SU-DHL-6 (cell line): Measurements from ENCODE around the gene ANKRD31.

Experiments used
- H2AFZ ChIP-seq: fragments of 200-600 bp; sonication (generic); 2 replicates; pipeline ENCODE4 v1.6.1; 2014; ENCODE audit warnings: low read depth, mild to moderate bottlenecking, moderate library complexity, mixed read lengths, antibody characterized with exemption, low read length; ENCODE audit not compliant: severe bottlenecking
- H3F3A ChIP-seq: fragments of 200-600 bp; shearing (Covaris generic); 2 replicates; pipeline ENCODE4 v1.6.0; 2016; ENCODE audit warnings: antibody characterized with exemption, mild to moderate bottlenecking; ENCODE audit not compliant: insufficient read depth
- H3K27ac ChIP-seq: fragments of 200-600 bp; sonication (generic); 2 replicates; pipeline ENCODE4 v1.5.1; 2016; ENCODE audit warnings: low read depth, mild to moderate bottlenecking, low read length, moderate library complexity, mixed read lengths
- H3K27me3 ChIP-seq: fragments of 200-600 bp; sonication (generic), shearing (Covaris generic); 2 replicates; pipeline ENCODE4 v1.6.0; 2014; ENCODE audit warnings: mild to moderate bottlenecking, low read length
- H3K36me3 ChIP-seq: fragments of 200-600 bp; sonication (generic); 2 replicates; pipeline ENCODE4 v1.6.1; 2014; ENCODE audit warnings: mild to moderate bottlenecking, low read length, mixed read lengths
- H3K4me2 ChIP-seq: fragments of 300-600, 200-600 bp; shearing (Covaris generic), sonication (generic); 2 replicates; pipeline ENCODE4 v1.6.0; 2014; ENCODE audit warnings: low read length, low read depth, mild to moderate bottlenecking; ENCODE audit not compliant: poor library complexity, severe bottlenecking
- H3K4me3 ChIP-seq: fragments of 200-600 bp; sonication (generic); 2 replicates; pipeline ENCODE4 v1.5.1; 2014; ENCODE audit warnings: antibody characterized with exemption, low read length, mild to moderate bottlenecking, mixed read lengths; ENCODE audit not compliant: insufficient read depth, poor library complexity, severe bottlenecking
- H3K79me2 ChIP-seq: fragments of 200-600 bp; sonication (generic); 2 replicates; pipeline ENCODE4 v1.6.1; 2014; ENCODE audit warnings: mild to moderate bottlenecking, low read length, moderate library complexity; ENCODE audit not compliant: insufficient read depth
- H3K9ac ChIP-seq: fragments of 200-600 bp; sonication (generic); 2 replicates; pipeline ENCODE4 v1.7.0; 2014; ENCODE audit warnings: mild to moderate bottlenecking, low read length
- H3K9me2 ChIP-seq: fragments of 200-600 bp; sonication (generic); replicated peaks from 2 replicates; pipeline ENCODE4 v1.6.1; 2014; ENCODE audit warnings: low read length; ENCODE audit not compliant: insufficient read depth
- H3K9me3 ChIP-seq: fragments of 200-600 bp; sonication (generic); 2 replicates; pipeline ENCODE4 v1.6.1; 2014; ENCODE audit warnings: low read length, mixed read lengths; ENCODE audit not compliant: insufficient read depth
- H4K20me1 ChIP-seq: fragments of 200-600 bp; sonication (generic); 2 replicates; pipeline ENCODE4 v1.6.1; 2014; ENCODE audit warnings: low read depth, mild to moderate bottlenecking, antibody characterized with exemption, low read length, moderate library complexity, mixed read lengths
- EZH2phosphoT487 ChIP-seq: fragments of 200-600 bp; sonication (generic), shearing (Covaris generic); conservative IDR thresholded peaks from 2 replicates; pipeline ENCODE4 v1.6.1; 2018; ENCODE audit warnings: mild to moderate bottlenecking, antibody characterized with exemption, low read length, moderate library complexity, mixed read lengths
- TF ChIP-seq, protein P1 (sequence below): fragments of 200-600 bp; sonication (generic); IDR thresholded peaks from one replicate; pipeline ENCODE4 v1.5.1; 2017; ENCODE audit warnings: antibody characterized with exemption, mild to moderate bottlenecking, low read length, moderate library complexity; ENCODE audit not compliant: insufficient read depth, poor library complexity, severe bottlenecking

Gene ANKRD31

DNA sequence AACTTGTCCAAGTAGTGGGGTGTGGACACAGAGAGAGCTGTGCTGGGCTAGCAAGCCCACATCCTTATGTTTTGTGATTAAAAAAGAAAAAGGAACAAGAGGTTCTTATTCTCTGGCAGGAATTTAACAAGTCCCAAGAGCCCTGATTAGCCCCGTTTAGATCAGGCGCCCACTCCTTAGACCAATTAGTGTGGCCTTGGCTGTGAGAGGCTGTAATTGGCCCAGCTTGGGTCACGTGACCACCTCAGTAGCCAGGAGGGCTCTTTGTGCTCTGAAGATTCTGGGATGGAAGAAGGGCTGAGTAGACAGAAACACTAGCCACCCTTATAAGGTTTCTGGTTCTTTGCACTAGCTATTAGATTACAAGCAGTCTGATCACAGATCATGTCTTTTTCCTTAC, 215.5 kb downstream of the ANKRD31 start:
- Histone ChIP-seq H3K9me3 (no peaks in the 10 kb centered on the region), H3K27ac (no peak overlapping the region), H3K79me2 (no peaks in the 10 kb centered on the region), H3K9me2 (no peaks in the 10 kb centered on the region), H3F3A (no peaks in the 10 kb centered on the region), H3K4me3 (no peak overlapping the region), H4K20me1 (no peaks in the 10 kb centered on the region), H3K36me3 (no peaks in the 10 kb centered on the region), H2AFZ (no peak overlapping the region), H3K9ac (no peak overlapping the region), H3K27me3 (no peaks in the 10 kb centered on the region), H3K4me2 (no peak overlapping the region)
- TF ChIP-seq, protein P1, sequence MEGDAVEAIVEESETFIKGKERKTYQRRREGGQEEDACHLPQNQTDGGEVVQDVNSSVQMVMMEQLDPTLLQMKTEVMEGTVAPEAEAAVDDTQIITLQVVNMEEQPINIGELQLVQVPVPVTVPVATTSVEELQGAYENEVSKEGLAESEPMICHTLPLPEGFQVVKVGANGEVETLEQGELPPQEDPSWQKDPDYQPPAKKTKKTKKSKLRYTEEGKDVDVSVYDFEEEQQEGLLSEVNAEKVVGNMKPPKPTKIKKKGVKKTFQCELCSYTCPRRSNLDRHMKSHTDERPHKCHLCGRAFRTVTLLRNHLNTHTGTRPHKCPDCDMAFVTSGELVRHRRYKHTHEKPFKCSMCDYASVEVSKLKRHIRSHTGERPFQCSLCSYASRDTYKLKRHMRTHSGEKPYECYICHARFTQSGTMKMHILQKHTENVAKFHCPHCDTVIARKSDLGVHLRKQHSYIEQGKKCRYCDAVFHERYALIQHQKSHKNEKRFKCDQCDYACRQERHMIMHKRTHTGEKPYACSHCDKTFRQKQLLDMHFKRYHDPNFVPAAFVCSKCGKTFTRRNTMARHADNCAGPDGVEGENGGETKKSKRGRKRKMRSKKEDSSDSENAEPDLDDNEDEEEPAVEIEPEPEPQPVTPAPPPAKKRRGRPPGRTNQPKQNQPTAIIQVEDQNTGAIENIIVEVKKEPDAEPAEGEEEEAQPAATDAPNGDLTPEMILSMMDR: no peak
- no peak for TF ChIP-seq EZH2phosphoT487

DNA sequence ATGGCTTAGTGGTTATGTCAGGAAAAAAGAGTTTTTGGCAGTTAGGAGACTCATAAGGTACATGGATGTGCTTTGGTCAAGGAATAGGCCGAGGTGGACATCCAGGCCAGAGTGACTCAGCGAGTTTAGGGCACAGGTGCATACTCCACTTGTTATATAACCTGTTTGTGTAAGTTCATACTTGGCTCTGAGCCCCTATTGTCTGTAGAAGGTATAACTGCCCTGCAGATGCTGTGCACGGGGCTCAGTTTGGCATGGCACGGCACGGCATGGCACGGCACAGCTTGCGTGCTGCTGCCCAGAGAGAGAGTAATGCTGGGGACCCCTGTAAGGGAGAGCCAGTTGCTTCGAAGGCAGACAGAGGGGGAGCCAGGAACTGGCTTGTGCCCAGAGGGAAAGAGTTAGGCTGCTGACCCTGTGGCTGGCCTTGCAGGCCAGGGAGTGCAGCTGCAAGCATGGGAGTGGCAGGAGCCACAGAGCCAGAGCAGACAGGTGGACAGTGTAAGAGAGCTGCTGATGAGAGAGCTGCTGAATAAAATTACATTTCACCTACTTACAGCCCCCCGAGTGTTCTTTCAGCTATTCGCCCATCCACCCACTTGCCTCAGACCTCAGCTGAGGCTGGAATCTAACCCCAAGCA, 216.5 kb downstream of the ANKRD31 start:
- TF ChIP-seq EZH2phosphoT487: no peak
- TF ChIP-seq, protein P1: no peak
- Histone ChIP-seq H3F3A (no peaks in the 10 kb centered on the region), H3K79me2 (no peaks in the 10 kb centered on the region), H4K20me1 (no peaks in the 10 kb centered on the region), H3K9me3 (no peaks in the 10 kb centered on the region), H3K36me3 (no peaks in the 10 kb centered on the region), H2AFZ (no peak overlapping the region), H3K9me2 (no peaks in the 10 kb centered on the region), H3K4me3 (no peak overlapping the region), H3K4me2 (no peak overlapping the region), H3K27ac (no peak overlapping the region), H3K27me3 (no peaks in the 10 kb centered on the region), H3K9ac (no peak overlapping the region)

DNA sequence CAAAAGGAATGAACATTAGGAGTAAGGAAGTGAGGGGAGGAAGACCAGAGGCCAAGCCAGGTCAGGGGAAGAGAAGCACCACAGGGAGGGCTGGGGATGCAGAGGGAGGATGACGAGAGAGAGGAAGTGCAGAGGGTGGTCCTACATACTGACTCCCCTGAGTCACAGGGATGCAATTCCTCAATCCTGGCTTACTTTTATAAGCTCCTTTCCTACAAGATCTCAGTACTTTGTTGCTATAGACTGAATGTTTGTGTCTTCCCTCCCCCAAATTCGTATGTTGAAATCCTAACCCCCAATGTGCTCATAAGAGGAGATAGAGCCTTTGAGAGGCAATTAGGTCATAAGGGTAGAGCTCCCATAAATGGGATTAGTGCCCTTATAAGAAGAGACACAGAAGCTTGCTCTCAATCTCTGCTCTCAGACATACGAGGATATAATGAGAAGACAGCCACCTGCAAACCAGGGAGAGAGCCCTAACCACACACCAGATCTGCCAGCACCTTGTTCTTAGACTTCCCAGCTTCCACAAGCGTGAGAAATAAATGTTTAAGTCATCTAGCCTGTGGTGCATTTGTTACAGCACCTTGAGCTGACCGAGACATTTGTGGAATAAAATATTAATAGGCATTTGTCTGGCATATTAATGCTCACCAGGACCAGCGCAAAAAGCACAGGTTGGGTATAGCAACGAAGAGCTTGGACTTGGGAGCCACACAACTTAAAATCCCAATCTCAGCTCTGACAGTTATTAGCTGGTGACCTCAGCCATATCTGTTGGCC, 217.7 kb downstream of the ANKRD31 start:
- no peak for TF ChIP-seq EZH2phosphoT487
- TF ChIP-seq, protein P1: no peak
- H3K27ac ChIP-seq: no peak overlapping the region
- no peaks in the 10 kb centered on the region for H3K9me2 ChIP-seq
- no peak overlapping the region for H2AFZ ChIP-seq
- no peaks in the 10 kb centered on the region for H3K79me2 ChIP-seq
- no peak overlapping the region for H3K9ac ChIP-seq
- H4K20me1 ChIP-seq: no peaks in the 10 kb centered on the region
- H3K4me3 ChIP-seq: no peak overlapping the region
- no peaks in the 10 kb centered on the region for H3K27me3 ChIP-seq
- H3K36me3 ChIP-seq: no peaks in the 10 kb centered on the region
- H3F3A ChIP-seq: no peaks in the 10 kb centered on the region
- H3K9me3 ChIP-seq: no peaks in the 10 kb centered on the region
- H3K4me2 ChIP-seq: no peak overlapping the region
